OCI-LY7 (cell line): ENCODE measurements around the gene INSIG1.

Source experiments
- EZH2phosphoT487 ChIP-seq: fragments of 200-600 bp; sonication (generic); IDR thresholded peaks from 2 replicates; pipeline ENCODE4 v1.6.1; 2018; ENCODE audit warnings: low read depth, borderline replicate concordance, mild to moderate bottlenecking, mixed run types, antibody characterized with exemption, low read length, moderate library complexity, mixed read lengths
- TF ChIP-seq, protein P1 (sequence below): fragments of 200-600 bp; sonication (generic); conservative IDR thresholded peaks from 2 replicates; pipeline ENCODE4 v1.5.1; 2014; ENCODE audit warnings: mild to moderate bottlenecking, antibody characterized with exemption, low read length, moderate library complexity, mixed read lengths

DNA sequence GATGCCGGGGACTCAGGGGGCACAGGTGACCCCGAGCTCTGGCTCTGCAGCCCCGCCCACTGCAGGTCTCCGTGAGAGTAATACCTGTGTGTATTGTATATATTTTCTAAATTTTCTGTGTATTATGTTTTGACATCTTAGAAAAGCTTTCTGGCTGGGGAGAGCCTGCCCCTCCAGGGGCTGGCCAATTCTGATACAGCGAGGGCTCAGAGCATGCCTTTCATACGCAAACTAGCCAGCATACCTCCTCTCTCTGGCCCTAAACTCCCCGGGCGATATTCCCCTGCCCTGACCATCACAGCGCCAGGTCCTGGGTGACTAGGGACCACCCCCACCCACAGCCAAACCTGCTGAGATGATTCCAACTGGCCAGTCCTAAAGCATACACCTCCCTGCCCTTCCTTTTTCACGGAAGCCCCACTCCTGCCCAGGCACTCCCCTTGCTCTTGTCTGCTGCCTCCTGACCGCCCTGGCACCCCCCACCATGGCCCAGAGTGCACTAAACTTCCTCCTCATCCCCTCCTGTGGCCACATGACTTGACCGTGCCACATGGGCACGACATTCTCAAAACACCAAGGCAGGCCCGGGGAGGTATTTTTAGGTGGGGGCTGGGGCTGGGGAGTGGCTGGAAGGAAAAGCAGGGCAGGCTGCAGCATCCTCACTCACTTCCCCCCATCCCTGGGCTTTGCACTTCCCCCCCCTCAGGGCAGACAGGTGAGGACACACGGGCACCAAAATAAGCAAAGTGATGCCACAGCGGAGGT, 61.5 kb downstream of the INSIG1 start:
- TF ChIP-seq, protein P1, sequence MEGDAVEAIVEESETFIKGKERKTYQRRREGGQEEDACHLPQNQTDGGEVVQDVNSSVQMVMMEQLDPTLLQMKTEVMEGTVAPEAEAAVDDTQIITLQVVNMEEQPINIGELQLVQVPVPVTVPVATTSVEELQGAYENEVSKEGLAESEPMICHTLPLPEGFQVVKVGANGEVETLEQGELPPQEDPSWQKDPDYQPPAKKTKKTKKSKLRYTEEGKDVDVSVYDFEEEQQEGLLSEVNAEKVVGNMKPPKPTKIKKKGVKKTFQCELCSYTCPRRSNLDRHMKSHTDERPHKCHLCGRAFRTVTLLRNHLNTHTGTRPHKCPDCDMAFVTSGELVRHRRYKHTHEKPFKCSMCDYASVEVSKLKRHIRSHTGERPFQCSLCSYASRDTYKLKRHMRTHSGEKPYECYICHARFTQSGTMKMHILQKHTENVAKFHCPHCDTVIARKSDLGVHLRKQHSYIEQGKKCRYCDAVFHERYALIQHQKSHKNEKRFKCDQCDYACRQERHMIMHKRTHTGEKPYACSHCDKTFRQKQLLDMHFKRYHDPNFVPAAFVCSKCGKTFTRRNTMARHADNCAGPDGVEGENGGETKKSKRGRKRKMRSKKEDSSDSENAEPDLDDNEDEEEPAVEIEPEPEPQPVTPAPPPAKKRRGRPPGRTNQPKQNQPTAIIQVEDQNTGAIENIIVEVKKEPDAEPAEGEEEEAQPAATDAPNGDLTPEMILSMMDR: no peak
- TF ChIP-seq EZH2phosphoT487: no peak
